ENCODE data around the gene ITGA11.
A peak's percentile ranks its signal among the peaks of the same experiment; 100 is the strongest.

The ITGA11 gene

GRCh38 chr15:68307131-68307928, 124.6 kb downstream of the ITGA11 start:
- no peak for DNase-seq

GRCh38 chr15:68305420-68305871, 126.5 kb downstream of the ITGA11 start:
- DNase-seq: no peak

GRCh38 chr15:68304589-68305337, 127.2 kb downstream of the ITGA11 start:
- no peak for DNase-seq

- DNase-seq: peak; percentile 42
Measured at GRCh38 chr15:68303560-68304436, 128.2 kb downstream of the ITGA11 start.

GRCh38 chr15:68303134-68303533, 128.8 kb downstream of the ITGA11 start:
- DNase-seq: no peak

GRCh38 chr15:68302729-68303128, 129.2 kb downstream of the ITGA11 start:
- no peak for DNase-seq

- DNase-seq: no peak
Measured at GRCh38 chr15:68301301-68301700, 130.7 kb downstream of the ITGA11 start.

- no peak for DNase-seq
Measured at GRCh38 chr15:68300115-68300940, 131.6 kb downstream of the ITGA11 start.

- DNase-seq: no peak
Measured at GRCh38 chr15:68299436-68299835, 132.5 kb downstream of the ITGA11 start.

GRCh38 chr15:68298882-68299381, 133.0 kb downstream of the ITGA11 start:
- DNase-seq: no peak

GRCh38 chr15:68298336-68298735, 133.6 kb downstream of the ITGA11 start:
- no peak for DNase-seq

GRCh38 chr15:68295014-68295805, 136.8 kb downstream of the ITGA11 start:
- no peak for DNase-seq

GRCh38 chr15:68292967-68293366, 139.0 kb downstream of the ITGA11 start:
- DNase-seq: no peak

GRCh38 chr15:68292157-68292781, 139.7 kb downstream of the ITGA11 start:
- DNase-seq: no peak

- no peak for DNase-seq
Measured at GRCh38 chr15:68290715-68291114, 141.2 kb downstream of the ITGA11 start.

- DNase-seq: no peak
Measured at GRCh38 chr15:68289621-68290352, 142.2 kb downstream of the ITGA11 start.

GRCh38 chr15:68289057-68289456, 142.9 kb downstream of the ITGA11 start:
- no peak for DNase-seq

- DNase-seq: no peak
Measured at GRCh38 chr15:68286256-68286655, 145.7 kb downstream of the ITGA11 start.

GRCh38 chr15:68285259-68285980, 146.5 kb downstream of the ITGA11 start:
- no peak for DNase-seq

All from fibroblast of skin of right biceps (primary cell).